Measurements from ENCODE around the gene BOK.
"Not testable (repeated sequence)": the region's sequence is repeated elsewhere in the genome, so short reads cannot be mapped to it uniquely, and the experiment has no call there.

Gene BOK

DNA sequence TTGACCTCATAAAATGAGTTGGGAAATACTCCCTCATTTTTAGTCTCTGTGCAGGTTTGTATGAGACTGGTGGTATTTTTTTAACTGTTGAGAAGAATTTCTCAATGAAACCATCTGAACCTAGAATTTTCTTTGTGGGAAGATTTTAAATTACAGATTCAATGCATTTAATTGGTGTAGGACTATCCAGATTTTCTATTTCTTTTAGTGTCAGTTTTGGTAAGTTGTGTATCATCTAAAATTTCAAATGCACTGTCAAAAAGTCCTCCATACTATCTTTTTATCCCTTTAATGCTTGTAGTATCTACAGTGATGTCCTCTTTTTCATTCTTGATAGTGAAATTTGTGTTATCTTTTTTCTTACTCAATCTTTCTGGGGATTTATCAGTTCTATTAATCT lies 1.8 kb upstream of the BOK start:
- no peak for DNase-seq (ENCODE audit: low spot score)

DNA sequence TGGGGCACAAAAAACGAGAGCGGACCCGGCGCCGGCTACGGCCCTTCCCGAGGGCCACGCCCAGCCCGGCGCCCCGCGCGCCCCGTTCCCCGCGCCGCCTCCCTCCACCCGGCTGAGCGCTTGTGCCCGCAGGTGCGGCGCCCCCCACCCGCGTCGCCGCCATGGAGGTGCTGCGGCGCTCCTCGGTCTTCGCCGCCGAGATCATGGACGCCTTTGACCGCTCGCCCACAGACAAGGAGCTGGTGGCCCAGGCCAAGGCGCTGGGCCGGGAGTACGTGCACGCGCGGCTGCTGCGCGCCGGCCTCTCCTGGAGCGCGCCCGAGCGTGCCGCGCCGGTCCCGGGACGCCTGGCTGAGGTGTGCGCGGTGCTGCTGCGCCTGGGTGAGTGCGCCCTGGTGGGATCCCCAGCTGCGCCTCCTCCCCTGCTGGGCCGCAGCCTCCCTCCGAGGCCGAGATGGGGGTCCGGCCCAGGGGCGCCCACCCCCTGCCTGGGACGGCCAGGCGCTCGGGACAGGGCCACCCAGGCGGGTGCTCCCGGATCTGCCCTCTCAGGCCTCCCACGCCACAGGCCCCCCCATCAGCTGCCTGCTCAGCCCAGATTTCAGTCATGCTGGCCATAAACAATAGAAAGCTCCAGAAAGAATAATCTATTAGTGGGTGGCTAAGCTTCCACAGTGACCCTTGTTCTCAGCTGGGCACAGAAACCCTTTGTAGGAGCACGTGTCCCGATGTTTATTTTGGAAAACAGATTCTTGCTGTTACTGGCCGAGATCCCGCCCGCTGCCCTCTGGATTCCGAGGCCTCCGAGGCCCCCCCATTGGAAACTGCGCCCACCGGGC lies 997 bp downstream of the BOK start:
- DNase-seq (ENCODE audit: low spot score) = no peak

DNA sequence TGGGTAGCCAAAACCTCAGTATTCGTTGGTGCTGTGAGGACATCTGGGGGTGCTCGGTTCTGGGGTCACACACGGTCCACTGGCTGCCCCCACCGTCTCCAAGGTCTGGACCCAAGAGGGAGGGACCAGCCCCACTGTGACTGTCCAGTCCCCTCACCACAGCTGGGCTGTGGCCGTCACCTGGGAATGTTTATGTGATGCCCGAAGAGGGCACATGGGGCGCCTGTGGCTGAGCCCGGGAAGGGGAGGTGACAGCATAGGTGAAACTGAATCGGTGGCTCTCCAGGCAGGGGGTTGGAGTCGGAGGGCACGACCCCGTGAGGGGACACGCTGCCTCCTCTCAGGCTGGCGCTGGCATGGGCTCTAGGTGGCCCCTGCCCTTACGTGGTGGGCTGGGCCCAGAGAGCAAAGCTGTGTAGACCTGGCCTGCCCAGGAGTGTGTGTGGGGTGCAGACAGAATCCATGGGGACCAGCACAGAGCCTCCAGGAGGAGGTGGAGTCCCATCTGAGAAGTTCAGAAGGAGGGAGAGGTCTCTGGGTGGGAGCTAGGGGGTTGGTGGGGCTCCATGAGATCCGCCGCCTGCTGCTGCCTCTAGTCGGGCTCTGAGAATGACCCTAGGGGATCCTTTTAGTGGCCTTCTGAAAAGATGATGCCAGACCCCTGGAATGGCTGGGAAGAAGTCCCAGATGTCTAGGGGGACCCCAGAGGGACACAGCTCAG lies 1.8 kb downstream of the BOK start:
- no peak for DNase-seq (ENCODE audit: low spot score)

DNA sequence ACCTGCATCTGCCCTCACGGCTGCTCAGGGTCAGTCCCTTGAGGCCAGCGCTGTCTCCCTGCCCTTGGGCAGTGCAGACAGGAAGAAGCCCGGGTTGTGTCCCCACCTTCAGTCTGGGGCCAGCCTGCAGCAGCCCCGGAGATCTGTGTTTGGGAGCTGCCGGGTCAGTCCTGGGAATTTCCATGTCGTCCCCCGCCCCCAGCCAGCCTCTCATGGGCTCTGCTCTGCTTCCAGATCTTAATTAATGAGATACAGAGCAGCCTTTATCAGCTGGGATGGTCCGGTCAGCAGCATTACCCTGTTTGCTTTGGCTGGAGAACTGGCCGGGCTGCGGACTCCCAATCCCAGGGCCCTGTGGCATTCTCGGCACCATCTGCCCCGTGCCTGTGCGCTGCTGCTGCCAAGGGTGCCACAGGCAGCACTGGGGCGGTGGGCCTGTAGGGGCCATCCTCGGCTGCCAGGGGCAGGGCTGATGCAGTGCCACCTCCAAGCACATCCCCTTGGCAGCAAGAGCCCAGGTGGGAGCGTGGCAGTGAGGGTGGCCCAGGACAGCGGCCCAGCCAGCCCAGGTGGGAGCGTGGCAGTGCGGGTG lies 2.4 kb downstream of the BOK start:
- no peak for DNase-seq (ENCODE audit: low spot score)

DNA sequence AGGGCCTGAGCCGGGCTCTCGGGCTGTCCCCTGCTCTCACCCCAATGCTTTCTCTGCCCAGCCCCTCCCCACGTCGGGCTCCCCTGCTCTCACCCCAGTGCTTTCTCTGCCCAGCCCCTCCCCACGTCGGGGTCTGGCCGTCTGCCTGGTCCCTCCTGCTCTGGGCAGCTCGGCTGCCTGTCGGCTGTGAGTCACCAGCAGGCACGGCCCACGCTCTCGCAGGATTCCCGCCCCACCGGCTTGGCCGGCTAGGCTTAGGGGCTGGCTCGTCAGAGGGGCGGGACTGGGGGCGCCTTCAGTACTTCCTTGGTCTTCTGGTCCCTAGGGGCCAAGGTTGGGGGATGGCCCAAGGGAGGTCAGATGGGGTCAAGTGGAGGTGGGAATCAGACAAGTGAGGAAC lies 3.3 kb downstream of the BOK start:
- no peak for DNase-seq (ENCODE audit: low spot score)

DNA sequence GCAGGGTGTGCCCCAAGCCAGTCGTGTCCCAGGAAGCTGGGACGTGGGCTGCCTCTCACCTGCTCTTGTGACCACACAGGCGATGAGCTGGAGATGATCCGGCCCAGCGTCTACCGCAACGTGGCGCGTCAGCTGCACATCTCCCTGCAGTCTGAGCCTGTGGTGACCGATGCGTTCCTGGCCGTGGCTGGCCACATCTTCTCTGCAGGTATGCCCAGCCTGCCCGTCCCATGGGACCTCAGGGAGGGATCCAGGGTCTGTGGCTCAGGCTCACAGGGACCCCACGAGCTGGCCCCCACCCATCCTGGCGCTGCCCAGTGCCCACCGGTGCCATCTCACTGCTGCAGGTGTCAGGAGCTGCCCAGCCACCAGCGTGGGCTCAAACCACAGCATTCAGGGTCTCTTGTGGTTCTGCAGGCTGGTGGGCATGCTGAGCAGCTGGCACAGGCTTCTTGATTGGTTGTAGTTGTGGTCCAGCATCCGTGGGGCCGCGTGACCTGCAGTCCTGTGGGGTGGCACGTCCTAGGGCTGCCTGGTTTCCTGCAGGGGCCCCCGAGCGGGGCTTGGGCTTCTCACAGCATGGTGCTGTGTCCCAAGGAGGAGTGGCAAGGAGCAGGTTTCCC lies 3.8 kb downstream of the BOK start:
- DNase-seq (ENCODE audit: low spot score) = no peak

DNA sequence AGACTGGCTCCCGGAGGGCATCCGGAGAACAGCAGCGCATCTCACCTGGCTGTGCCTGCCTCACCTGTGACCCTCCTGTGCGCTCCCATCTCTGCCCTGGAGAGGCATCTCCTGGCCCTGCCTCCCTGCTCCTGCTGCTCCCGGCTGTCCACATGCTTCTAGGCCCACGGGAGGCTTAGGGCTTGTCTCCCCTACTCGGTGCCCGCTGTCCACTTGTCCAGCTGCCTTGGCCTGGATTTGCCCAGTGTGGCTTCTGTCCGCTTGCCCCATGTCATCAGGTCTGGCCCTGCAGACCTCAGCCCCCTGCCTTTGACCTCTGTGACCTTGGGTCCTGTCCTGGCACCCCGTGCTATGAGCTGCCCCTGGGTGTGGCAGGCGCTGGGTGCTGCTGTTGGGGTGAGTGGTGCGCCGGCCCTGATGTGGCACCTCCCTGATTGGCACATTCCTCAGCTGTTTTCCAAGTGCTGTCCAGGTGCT lies 4.5 kb downstream of the BOK start:
- no peak for DNase-seq (ENCODE audit: low spot score)

DNA sequence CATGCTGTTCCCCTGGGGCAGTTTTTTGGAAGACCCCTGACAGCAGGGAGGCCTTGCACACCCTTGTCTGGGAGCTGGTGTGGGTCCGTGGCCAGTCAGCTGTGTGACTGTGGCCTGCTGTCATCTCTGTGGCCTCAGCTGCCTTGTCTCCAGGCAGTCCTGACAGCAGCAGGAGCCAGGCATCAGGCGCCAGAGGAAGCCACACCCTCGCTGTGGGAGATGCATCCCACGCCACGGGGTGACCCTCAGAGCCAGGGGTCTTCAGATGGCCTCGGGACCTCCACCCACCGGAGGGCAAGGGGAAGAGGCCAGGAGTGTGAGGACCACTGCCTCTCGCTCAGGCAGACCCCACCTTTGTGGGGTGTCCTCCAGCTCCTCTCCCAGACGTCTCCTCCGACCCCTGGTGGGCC lies 5.0 kb downstream of the BOK start:
- DNase-seq (ENCODE audit: low spot score) = no peak

DNA sequence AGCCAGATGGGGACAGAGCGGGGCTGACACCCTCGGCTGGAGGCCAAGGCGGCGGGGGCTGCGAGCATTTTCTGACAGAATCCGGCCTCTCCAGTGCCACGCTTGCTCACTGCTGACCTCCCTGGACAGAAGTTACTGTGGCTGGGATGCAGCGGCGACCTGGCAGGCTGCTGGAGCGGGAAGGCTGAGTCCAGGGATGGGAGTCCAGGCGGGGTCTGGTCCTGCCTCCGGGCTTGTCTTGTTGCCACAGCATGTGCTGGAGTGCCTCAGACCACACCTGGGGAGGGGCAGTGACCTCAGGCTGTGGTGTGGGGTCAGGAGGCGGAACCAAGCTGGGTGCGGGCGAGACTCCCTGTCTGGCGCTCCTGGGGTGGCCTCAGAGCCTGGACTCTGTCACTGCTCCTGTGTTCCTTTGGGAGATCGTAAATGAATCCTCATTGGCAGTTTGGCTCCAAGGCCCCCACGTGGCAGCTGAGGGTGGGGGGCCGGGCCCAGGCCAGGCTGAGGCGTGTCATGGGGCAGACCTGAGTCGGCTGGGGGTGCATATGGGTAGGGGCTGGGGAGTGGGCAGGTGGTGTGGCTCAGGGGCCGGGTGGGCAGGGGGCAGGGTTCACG lies 5.5 kb downstream of the BOK start:
- no peak for DNase-seq (ENCODE audit: low spot score)

DNA sequence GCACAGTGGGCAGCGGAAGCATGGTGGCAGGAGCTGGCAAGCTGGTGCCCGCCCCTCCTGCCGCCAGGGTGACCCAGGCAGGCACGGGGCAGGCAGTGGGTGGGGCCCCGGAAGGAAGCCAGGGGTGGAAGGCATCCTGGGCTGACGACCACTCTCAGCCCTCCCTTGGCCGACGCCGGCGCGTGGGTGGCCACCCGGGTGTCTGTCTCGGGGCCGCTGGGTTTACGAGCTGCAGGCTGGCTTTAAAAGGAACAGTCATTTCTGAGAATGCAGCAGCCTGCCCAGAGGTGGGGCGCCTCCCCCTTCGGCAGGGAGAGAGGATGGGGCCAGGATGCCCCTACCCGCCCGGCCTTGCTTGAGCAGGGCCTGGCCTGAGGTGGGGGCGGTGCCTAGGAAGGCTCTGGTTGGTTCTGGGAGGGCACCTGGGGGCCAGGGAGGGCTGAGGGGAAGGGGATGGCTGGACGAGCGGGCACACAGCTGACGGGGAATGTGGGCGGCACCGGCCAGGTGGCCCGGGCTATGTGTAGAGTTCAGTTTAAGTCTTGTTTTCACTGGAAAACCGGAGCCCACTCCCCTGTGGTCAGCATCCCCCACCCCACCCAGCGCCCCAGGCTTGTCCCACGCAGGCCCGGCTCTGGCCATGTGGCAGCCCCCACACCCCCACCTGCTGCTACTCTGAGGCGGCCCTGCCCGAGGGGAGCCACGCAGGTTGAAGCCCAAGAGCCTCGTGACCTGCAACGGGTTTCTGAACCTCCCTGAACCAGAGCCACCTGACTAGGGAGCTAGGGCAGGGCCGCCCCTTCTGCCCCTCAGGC lies 6.3 kb downstream of the BOK start:
- no peak for DNase-seq (ENCODE audit: low spot score)

DNA sequence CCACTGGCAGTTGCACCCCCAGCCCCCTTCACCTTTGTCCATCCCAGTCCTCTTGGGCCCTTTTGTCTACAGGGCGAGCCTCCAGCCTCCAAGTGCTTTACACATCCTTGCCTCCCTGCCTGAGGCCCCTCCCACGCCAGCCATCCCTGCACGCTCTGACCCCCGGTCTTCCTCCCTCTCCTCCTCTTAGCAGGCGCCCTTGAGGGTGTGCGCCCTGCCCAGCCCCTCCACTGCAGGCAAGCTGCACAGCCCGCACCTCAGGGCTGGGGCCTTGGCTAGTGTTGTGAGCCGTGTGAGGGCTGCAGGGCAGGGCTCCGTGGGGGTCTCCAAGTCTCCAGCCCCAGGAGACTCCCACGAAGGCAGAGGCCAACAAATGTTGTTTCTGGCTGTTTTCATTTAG lies 6.9 kb downstream of the BOK start:
- no peak for DNase-seq (ENCODE audit: low spot score)

DNA sequence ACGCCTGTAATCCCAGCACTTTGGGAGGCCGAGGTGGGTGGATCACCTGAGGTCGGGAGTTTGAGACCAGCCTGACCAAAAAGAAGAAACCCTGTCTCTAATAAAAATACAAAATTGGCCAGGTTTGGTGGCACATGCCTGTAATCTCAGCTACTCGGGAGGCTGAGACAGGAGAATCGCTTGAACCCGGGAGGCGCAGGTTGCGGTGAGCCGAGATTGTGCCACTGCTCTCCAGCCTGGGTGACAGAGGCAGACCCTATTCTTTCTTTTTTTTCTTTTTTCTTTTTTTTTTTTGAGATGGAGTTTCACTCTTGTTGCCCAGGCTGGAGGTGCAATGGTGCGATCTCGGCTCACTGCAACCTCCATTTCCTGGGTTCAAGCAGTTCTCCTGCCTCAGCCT lies 7.5 kb downstream of the BOK start:
- not testable (repeated sequence) for DNase-seq (ENCODE audit: low spot score)

DNA sequence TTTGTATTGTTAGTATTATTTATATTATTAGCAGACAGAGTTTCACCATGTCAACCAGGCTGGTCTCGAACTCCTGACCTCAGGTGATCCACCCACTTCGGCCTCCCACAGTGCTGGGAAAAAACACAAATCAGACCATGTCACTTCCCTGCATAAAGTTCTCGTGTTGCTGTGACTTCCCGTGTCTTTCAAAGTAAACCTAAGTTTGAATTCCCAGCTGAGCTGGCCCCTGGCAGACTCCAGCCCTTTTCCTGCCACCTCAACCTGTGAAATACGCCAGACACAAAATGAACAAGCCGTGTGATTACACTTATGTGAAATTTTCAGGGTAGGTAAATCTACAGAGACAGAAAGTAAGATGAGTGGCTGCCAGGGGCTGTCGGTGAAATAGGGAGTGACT lies 7.9 kb downstream of the BOK start:
- no peak for DNase-seq (ENCODE audit: low spot score)

DNA sequence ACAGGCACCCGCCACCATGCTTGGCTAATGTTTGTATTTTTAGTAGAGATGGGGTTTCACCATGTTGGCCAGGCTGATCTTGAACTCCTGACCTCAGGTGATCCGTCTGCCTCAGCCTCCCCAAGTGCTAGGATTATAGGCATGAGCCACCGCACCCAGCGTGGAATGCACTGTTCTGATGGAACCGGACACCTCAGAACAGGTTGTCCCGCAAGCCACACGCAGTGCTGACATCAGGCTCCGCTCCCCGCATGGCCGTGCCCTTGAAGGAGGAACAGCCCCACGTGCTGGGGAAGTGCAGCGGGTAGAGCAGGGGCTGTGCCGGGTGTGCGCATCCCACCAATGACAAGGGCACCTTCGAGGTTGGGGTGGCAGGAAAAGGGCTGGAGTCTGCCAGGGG lies 8.7 kb downstream of the BOK start:
- DNase-seq (ENCODE audit: low spot score) = not testable (repeated sequence)

DNA sequence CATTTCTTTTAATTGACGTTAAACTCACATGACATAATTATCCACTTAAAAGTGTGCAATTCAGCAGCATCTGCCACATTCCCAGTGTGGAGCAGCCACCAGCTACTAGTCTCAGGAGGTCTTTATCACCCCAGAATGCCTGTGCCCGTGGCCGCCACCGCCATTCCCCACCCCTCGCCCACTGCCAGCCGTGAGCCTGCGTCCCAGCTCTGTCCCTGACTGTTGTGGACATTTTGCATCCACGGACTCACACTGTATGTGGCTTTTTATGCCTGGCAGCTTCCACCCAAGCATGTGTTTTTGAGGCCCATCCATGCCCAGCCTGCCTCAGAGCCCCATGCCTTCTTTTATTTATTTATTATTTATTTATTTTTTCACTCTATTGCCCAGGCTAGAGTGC lies 9.2 kb downstream of the BOK start:
- no peak for DNase-seq (ENCODE audit: low spot score)

DNA sequence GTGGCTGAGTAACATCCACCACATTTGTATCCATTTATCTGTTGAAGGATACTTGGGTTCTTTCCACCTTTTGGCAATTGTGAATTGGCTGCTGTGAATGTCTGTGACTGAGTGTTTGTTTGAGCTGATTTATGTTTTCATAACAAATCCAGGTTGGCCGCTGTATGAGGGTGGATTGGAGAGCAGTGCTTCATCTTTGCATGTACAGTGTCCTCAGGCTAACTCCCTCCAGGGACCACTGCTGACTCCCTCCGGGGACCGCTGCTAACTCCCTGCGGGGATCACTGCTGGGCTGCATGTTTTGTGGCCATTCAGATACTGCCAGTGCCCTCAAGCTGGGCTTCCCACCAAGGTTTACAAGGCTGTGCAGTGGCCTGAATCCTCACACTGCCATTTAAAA lies 10.2 kb downstream of the BOK start:
- DNase-seq (ENCODE audit: low spot score) = no peak

DNA sequence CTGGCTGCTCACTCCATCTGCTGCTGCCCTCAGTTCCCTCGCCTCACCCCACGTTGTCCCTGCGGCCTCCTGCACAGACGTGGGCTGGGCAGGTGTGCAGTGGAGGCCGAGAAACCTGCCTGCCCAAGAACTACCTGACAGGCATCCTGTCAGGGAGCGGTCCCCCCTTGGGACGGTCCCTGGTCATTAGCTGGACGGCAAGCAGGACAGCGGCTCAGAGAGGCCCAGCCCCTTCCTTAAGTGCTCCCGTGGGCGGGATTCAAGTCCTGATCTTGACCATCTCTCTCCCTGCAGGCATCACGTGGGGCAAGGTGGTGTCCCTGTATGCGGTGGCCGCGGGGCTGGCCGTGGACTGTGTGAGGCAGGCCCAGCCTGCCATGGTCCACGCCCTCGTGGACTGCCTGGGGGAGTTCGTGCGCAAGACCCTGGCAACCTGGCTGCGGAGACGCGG lies 11.3 kb downstream of the BOK start:
- no peak for DNase-seq (ENCODE audit: low spot score)

DNA sequence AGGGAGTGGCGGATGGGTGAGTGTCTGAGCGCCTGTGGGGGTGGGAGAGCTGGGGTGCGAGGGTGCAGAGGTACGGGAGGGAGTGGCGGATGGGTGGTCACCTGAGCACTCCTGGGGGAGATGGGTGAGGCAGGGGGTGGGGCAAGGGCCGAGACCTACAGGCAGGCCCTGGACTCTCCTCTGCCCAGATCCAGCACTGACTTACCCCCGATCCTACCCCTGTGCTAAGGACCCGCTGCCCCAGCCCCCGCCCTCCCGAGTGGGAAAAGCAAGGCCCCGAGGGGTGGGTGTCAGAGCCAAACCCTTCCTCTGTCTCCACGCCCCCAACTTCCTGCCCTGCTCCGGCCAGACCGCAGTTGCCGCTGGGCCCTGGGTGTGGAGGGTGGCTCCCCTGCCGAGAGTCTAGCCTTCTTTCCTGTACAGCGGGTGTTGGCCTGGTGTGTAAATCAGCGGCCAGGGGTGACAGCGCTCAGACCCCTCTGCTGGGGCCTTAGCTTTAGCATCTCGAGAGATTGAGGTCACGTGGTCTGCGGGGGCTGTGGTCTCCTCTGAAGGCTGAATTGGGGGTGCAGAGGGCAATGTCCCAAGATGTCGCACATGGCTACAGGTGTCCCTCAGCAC lies 12.5 kb downstream of the BOK start:
- no peak for DNase-seq (ENCODE audit: low spot score)

DNA sequence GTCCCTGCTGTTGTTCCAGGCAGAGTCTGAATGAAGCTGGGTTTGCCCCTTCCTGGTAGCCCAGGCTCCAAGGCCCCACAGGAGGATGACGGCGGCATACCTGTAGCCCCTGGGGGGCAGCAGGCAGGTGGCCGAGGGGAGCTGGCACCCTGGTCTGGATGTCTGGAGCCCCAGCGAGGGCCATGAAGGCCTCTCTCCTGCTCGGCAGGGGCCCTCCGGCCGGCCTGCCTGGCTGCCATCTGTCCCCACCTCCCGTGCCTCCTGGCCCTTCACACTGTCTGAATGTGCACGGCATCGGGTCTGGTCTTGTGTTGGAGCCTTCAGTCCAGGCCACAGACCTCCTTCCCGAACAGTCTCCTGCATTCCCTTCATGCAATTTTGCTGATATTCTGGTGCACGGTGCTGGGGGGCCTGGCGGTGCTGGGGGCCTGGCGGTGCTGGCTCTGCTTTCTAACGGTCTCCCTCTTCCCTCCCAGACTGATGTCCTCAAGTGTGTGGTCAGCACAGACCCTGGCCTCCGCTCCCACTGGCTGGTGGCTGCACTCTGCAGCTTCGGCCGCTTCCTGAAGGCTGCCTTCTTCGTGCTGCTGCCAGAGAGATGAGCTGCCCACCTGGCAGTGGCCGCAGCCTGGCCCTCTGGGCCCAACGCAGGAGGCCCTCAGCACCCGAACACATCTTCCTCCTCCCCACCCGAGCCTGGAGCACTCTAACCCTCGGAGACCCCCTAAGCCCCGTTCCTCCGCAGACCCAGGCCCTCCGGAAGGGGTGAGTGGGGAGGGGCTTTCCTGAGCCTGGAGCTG lies 13.5 kb downstream of the BOK start:
- DNase-seq (ENCODE audit: low spot score) = no peak
